Liver (tissue), 9 donors: Measurements from ENCODE around the gene CNNM2. TPM values are rescaled to one million over a fixed set of nuclear protein-coding genes. Genes with fewer than 3 reads are reported as not detected.
A peak's percentile ranks its signal among the peaks of the same experiment; 100 is the strongest.

Experiments used
- DNase-seq: peaks from one replicate; pipeline ENCODE4 v3.0.0-alpha.2; 2017; ENCODE audit warnings: low spot score
- H3K27ac ChIP-seq, 2 donors: one replicate each; pipeline ENCODE4 v1.7.0; 2013; ENCODE audit warnings: inconsistent platforms in 2 of 2, low read length in 2 of 2, control low read depth in 1 of 2, low read depth in 1 of 2, mild to moderate bottlenecking in 1 of 2
- H3K27me3 ChIP-seq, 4 donors: one replicate each; pipeline versions ENCODE4 v1.6.1 to v1.7.0; 2013; ENCODE audit warnings: low read length in 3 of 4, inconsistent platforms in 1 of 4, mild to moderate bottlenecking in 1 of 4, moderate library complexity in 1 of 4; ENCODE audit not compliant: control insufficient read depth in 4 of 4, insufficient read depth in 4 of 4
- H3K36me3 ChIP-seq, 4 donors: one replicate each; pipeline versions ENCODE4 v1.6.1 to v1.7.0; 2013; ENCODE audit warnings: low read length in 3 of 4, mild to moderate bottlenecking in 3 of 4, low read depth in 1 of 4, moderate library complexity in 1 of 4; ENCODE audit not compliant: control insufficient read depth in 4 of 4, insufficient read depth in 3 of 4
- H3K4me1 ChIP-seq, 4 donors: one replicate each; pipeline versions ENCODE4 v1.6.1 to v1.7.0; 2013; ENCODE audit warnings: low read length in 3 of 4, mild to moderate bottlenecking in 3 of 4, moderate library complexity in 1 of 4; ENCODE audit not compliant: control insufficient read depth in 4 of 4, insufficient read depth in 4 of 4
- H3K4me3 ChIP-seq, 3 donors: one replicate each; pipeline versions ENCODE4 v1.6.1 to v1.7.0; 2013; ENCODE audit warnings: low read length in 3 of 3, control low read depth in 1 of 3, low read depth in 1 of 3, mild to moderate bottlenecking in 1 of 3
- H3K9ac ChIP-seq, 2 donors: one replicate each; pipeline ENCODE4 v1.7.0; 2013; ENCODE audit warnings: low read length in 2 of 2, mild to moderate bottlenecking in 2 of 2, moderate library complexity in 2 of 2, control low read depth in 1 of 2, low read depth in 1 of 2
- H3K9me3 ChIP-seq, 4 donors: one replicate each; pipeline versions ENCODE4 v1.6.1 to v1.7.0; 2013; ENCODE audit warnings: low read length in 3 of 4; ENCODE audit not compliant: control insufficient read depth in 4 of 4
- EGR1 ChIP-seq, 2 donors: IDR thresholded peaks; 2 replicates each; pipeline ENCODE4 v1.6.1; 2016 to 2018; ENCODE audit warnings: antibody characterized with exemption in 2 of 2, low read depth in 2 of 2
- FOXA1 ChIP-seq: IDR thresholded peaks from 2 replicates; pipeline ENCODE4 v1.6.1; 2016; ENCODE audit warnings: antibody characterized with exemption
- FOXA2 ChIP-seq: IDR thresholded peaks from 2 replicates; pipeline ENCODE4 v1.6.1; 2016; ENCODE audit warnings: antibody characterized with exemption
- GABPA ChIP-seq, 2 donors: IDR thresholded peaks in 1 of 2; conservative IDR thresholded peaks in 1 of 2; 2 replicates each; pipeline ENCODE4 v1.6.1; 2016; ENCODE audit warnings: antibody characterized with exemption in 2 of 2, mild to moderate bottlenecking in 1 of 2, moderate library complexity in 1 of 2
- HNF4A ChIP-seq, 2 donors: conservative IDR thresholded peaks; 2 replicates each; pipeline ENCODE4 v1.6.1; 2016; ENCODE audit warnings: antibody characterized with exemption in 2 of 2, mild to moderate bottlenecking in 2 of 2
- HNF4G ChIP-seq: IDR thresholded peaks from 2 replicates; pipeline ENCODE4 v1.6.1; 2016; ENCODE audit warnings: antibody characterized with exemption
- JUND ChIP-seq, 2 donors: IDR thresholded peaks; 2 replicates each; pipeline ENCODE4 v1.6.1; 2016; ENCODE audit warnings: antibody characterized with exemption in 2 of 2
- NR2F2 ChIP-seq: IDR thresholded peaks from 2 replicates; pipeline ENCODE4 v1.6.1; 2016; ENCODE audit warnings: antibody characterized with exemption
- RAD21 ChIP-seq, 2 donors: IDR thresholded peaks; 2 replicates each; pipeline ENCODE4 v1.6.1; 2016; ENCODE audit warnings: antibody characterized with exemption in 2 of 2, mild to moderate bottlenecking in 2 of 2
- RXRA ChIP-seq, 2 donors: IDR thresholded peaks; 2 replicates each; pipeline ENCODE4 v1.6.1; 2017 to 2018; ENCODE audit warnings: antibody characterized with exemption in 2 of 2, mild to moderate bottlenecking in 1 of 2
- TAF1 ChIP-seq: conservative IDR thresholded peaks from 2 replicates; pipeline ENCODE4 v1.6.1; 2016; ENCODE audit warnings: antibody characterized with exemption, mild to moderate bottlenecking
- YY1 ChIP-seq: IDR thresholded peaks from 2 replicates; pipeline ENCODE4 v1.6.1; 2016; ENCODE audit warnings: antibody characterized with exemption, mild to moderate bottlenecking
- WGBS: extraction: QIAGEN DNeasy Blood & Tissue Kit; methylation state at CpG from one replicate; pipeline ENCODE4 v1.1.7; 2013; 5-methylcytosine and 5-hydroxymethylcytosine counted together
- polyA plus RNA-seq, 2 donors: library from polyadenylated mRNA; stranded (reverse) in 1 of 2; unstranded in 1 of 2; fragments of 200-250 nt in 1 of 2; fragments of >200 nt in 1 of 2; fragmentation: Nextera tagmentation in 1 of 2; extraction: Ambion mirVana in 1 of 2; gene quantifications; one replicate each; pipeline versions ENCODE4 v1.2.1 to v1.2.3, GENCODE V29; 2013 to 2015
- total RNA-seq, 2 donors: library from RNA; depleted of rRNA; stranded (reverse); fragments of >200 nt; gene quantifications; one replicate each; pipeline ENCODE4 v1.2.3, GENCODE V29; 2014
- TF ChIP-seq, protein P1 (sequence below): IDR thresholded peaks from 2 replicates; pipeline ENCODE4 v1.6.1; 2016; ENCODE audit warnings: antibody characterized with exemption
- TF ChIP-seq, protein P2 (sequence below): IDR thresholded peaks from 2 replicates; pipeline ENCODE4 v1.6.1; 2016; ENCODE audit warnings: antibody characterized with exemption
- TF ChIP-seq, protein P3 (sequence below): fragments of 150-350 bp; IDR thresholded peaks from 2 replicates; pipeline ENCODE4 v1.5.1; 2017; ENCODE audit warnings: improper control_type of control experiment, low read depth, low read length; ENCODE audit not compliant: missing input control
- TF ChIP-seq, protein P4 (sequence below): IDR thresholded peaks from 2 replicates; pipeline ENCODE4 v1.6.1; 2016; ENCODE audit warnings: antibody characterized with exemption, mild to moderate bottlenecking
- TF ChIP-seq, protein P5 (sequence below): IDR thresholded peaks from 2 replicates; pipeline ENCODE4 v1.6.1; 2016; ENCODE audit warnings: antibody characterized with exemption
- donor health status: healthy.
- donor health status: healthy.
- donor health status: healthy.
- donor health status: healthy.
- donor health status: healthy.

CNNM2 gene
- total and polyA plus RNA-seq, 4 donors = 2.0 to 10.8 (median 6.9) TPM

DNA sequence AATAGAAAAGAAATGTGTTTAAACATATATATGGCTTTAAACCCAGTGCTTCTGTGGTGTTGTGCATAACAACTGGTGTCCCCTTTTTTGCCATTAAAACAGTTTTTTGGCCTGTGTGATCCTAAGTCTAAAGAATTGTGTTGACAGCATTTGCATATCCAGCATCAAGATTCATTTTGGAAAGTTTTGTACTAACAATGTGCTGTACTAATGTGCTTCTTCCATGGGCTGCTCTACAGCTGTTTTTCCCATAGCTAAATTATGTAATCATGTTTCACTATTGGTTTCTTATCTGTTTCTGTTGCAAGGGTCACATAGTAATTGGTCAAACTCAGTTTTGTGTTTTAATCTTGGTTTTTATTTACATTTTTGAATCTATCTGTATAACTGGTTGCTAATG is 5.5 kb downstream of the CNNM2 start:
- H3K27ac ChIP-seq = peak overlapping the region in 1 of 2 donors; percentile 20
- no peaks in the 10 kb centered on the region for H3K9me3 ChIP-seq
- TF ChIP-seq YY1 (no peak), GABPA (IDR thresholded peaks at IDR 0.05 in 1 of 2, conservative IDR thresholded peaks at IDR 0.05 in 1 of 2) (no peak), NR2F2 (no peak), HNF4G (no peak), FOXA2 (no peak), TAF1 (no peak), RAD21 (IDR thresholded peaks at IDR 0.05) (no peak), HNF4A (conservative IDR thresholded peaks at IDR 0.05) (no peak), RXRA (IDR thresholded peaks at IDR 0.05) (no peak), EGR1 (IDR thresholded peaks at IDR 0.05; ENCODE audit: low read depth in 2 of 2) (no peak)
- TF ChIP-seq, protein P1, sequence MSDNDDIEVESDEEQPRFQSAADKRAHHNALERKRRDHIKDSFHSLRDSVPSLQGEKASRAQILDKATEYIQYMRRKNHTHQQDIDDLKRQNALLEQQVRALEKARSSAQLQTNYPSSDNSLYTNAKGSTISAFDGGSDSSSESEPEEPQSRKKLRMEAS = no peak
- TF ChIP-seq, protein P2, sequence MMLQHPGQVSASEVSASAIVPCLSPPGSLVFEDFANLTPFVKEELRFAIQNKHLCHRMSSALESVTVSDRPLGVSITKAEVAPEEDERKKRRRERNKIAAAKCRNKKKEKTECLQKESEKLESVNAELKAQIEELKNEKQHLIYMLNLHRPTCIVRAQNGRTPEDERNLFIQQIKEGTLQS = no peak
- TF ChIP-seq, protein P3, sequence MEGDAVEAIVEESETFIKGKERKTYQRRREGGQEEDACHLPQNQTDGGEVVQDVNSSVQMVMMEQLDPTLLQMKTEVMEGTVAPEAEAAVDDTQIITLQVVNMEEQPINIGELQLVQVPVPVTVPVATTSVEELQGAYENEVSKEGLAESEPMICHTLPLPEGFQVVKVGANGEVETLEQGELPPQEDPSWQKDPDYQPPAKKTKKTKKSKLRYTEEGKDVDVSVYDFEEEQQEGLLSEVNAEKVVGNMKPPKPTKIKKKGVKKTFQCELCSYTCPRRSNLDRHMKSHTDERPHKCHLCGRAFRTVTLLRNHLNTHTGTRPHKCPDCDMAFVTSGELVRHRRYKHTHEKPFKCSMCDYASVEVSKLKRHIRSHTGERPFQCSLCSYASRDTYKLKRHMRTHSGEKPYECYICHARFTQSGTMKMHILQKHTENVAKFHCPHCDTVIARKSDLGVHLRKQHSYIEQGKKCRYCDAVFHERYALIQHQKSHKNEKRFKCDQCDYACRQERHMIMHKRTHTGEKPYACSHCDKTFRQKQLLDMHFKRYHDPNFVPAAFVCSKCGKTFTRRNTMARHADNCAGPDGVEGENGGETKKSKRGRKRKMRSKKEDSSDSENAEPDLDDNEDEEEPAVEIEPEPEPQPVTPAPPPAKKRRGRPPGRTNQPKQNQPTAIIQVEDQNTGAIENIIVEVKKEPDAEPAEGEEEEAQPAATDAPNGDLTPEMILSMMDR = no peak
- TF ChIP-seq, protein P4, sequence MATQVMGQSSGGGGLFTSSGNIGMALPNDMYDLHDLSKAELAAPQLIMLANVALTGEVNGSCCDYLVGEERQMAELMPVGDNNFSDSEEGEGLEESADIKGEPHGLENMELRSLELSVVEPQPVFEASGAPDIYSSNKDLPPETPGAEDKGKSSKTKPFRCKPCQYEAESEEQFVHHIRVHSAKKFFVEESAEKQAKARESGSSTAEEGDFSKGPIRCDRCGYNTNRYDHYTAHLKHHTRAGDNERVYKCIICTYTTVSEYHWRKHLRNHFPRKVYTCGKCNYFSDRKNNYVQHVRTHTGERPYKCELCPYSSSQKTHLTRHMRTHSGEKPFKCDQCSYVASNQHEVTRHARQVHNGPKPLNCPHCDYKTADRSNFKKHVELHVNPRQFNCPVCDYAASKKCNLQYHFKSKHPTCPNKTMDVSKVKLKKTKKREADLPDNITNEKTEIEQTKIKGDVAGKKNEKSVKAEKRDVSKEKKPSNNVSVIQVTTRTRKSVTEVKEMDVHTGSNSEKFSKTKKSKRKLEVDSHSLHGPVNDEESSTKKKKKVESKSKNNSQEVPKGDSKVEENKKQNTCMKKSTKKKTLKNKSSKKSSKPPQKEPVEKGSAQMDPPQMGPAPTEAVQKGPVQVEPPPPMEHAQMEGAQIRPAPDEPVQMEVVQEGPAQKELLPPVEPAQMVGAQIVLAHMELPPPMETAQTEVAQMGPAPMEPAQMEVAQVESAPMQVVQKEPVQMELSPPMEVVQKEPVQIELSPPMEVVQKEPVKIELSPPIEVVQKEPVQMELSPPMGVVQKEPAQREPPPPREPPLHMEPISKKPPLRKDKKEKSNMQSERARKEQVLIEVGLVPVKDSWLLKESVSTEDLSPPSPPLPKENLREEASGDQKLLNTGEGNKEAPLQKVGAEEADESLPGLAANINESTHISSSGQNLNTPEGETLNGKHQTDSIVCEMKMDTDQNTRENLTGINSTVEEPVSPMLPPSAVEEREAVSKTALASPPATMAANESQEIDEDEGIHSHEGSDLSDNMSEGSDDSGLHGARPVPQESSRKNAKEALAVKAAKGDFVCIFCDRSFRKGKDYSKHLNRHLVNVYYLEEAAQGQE = no peak
- TF ChIP-seq, protein P5, sequence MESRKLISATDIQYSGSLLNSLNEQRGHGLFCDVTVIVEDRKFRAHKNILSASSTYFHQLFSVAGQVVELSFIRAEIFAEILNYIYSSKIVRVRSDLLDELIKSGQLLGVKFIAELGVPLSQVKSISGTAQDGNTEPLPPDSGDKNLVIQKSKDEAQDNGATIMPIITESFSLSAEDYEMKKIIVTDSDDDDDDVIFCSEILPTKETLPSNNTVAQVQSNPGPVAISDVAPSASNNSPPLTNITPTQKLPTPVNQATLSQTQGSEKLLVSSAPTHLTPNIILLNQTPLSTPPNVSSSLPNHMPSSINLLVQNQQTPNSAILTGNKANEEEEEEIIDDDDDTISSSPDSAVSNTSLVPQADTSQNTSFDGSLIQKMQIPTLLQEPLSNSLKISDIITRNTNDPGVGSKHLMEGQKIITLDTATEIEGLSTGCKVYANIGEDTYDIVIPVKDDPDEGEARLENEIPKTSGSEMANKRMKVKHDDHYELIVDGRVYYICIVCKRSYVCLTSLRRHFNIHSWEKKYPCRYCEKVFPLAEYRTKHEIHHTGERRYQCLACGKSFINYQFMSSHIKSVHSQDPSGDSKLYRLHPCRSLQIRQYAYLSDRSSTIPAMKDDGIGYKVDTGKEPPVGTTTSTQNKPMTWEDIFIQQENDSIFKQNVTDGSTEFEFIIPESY = no peak
- H3K36me3 ChIP-seq = peaks cover 0 to 6% (median 1%) of the 10 kb centered on the region in 4 donors
- no peak for DNase-seq
- H3K4me1 ChIP-seq = peaks cover 9 to 42% (median 32%) of the 10 kb centered on the region in 4 donors
- no peak overlapping the region for H3K9ac ChIP-seq
- H3K4me3 ChIP-seq = no peak overlapping the region
- H3K27me3 ChIP-seq = no peaks in the 10 kb centered on the region

DNA sequence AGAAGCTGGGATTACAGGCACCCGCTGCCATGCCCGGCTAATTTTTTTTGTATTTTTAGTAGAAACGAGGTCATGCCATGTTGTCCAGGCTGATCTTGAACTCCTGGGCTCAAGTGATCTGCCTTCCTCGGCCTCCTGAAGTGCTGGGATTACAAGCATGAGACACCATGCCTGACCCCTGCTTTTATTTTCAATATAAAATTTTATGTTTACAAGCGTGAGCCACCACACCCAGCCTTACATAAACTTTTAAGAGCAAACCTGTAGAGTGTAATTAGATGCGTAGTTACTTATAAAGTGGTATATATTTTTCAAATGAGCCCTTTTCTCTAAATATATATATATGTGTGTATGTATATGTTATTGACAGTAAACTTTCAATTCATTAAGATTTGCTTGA is 8.7 kb downstream of the CNNM2 start:
- H3K9me3 ChIP-seq = no peaks in the 10 kb centered on the region
- H3K27ac ChIP-seq = no peak overlapping the region
- peaks cover 0 to 6% (median 2%) of the 10 kb centered on the region in 4 donors for H3K36me3 ChIP-seq
- H3K4me1 ChIP-seq = peaks cover 0 to 10% (median 7%) of the 10 kb centered on the region in 4 donors
- no peak overlapping the region for H3K4me3 ChIP-seq
- no peak overlapping the region for H3K9ac ChIP-seq
- no peaks in the 10 kb centered on the region for H3K27me3 ChIP-seq
- WGBS = 90% methylated on average over 6 of the region's 6 CpGs
- no peak for DNase-seq
- TF ChIP-seq YY1 (no peak), HNF4G (no peak), TAF1 (no peak), RXRA (IDR thresholded peaks at IDR 0.05) (no peak), JUND (IDR thresholded peaks at IDR 0.05) (no peak), EGR1 (IDR thresholded peaks at IDR 0.05; ENCODE audit: low read depth in 2 of 2) (no peak), FOXA1 (no peak), NR2F2 (no peak), RAD21 (IDR thresholded peaks at IDR 0.05) (no peak)
- TF ChIP-seq, protein P2 = no peak
- TF ChIP-seq, protein P4 = no peak
- TF ChIP-seq, protein P3 = no peak
